Caco-2 (cell line): ENCODE measurements around the gene OR51B6. TPM values are rescaled to one million over a fixed set of nuclear protein-coding genes. Genes with fewer than 3 reads are reported as not detected.

Experiments used
- BruUV-seq: library from RNA; stranded (reverse); fragments of 400-500 nt; replicated peaks from 2 replicates; lab custom pipeline; 2021; lab: Mats Ljungman, UMichigan
- CTCF ChIA-PET: fragments of 300-600 bp; sonication (Branson Sonifier 250); formaldehyde crosslinking; loops from one replicate; lab custom pipeline; 2022; ENCODE audit warnings: antibody characterized with exemption; lab: Charles Lee
- POLR2A ChIA-PET: fragments of 300-600 bp; sonication (Branson Sonifier 250); formaldehyde crosslinking; loops from one replicate; lab custom pipeline; 2022; ENCODE audit warnings: antibody characterized with exemption; lab: Charles Lee
- DNase-seq, 2 experiments: peaks; one replicate each; pipeline versions ENCODE4 v3.0.0 to v3.0.0-alpha.2; 2020 to 2022
- H3K27me3 ChIP-seq: replicated peaks from 2 replicates; pipeline ENCODE4 v1.6.0; 2011; ENCODE audit warnings: low read length; ENCODE audit not compliant: control insufficient read depth, insufficient read depth
- H3K36me3 ChIP-seq: 2 replicates; pipeline ENCODE4 v1.5.1; 2011; ENCODE audit warnings: low read length; ENCODE audit not compliant: control insufficient read depth, insufficient read depth
- H3K4me1 ChIP-seq: fragments of 250-450 bp; sonication (Bioruptor Pico); 2 replicates; pipeline ENCODE4 v1.5.1; 2020; ENCODE audit warnings: mild to moderate bottlenecking
- H3K4me3 ChIP-seq: 2 replicates; pipeline ENCODE4 v1.5.1; 2011; ENCODE audit warnings: low read depth, mild to moderate bottlenecking, control low read depth, low read length
- H3K9me3 ChIP-seq: fragments of 250-450 bp; sonication (Bioruptor Pico); 2 replicates; pipeline ENCODE4 v1.5.1; 2020; ENCODE audit warnings: mild to moderate bottlenecking, moderate library complexity
- H3K27ac Mint-ChIP-seq: one replicate; pipeline ENCODE4 v1.8.0; 2022; ENCODE audit warnings: mixed read lengths; ENCODE audit not compliant: unreplicated experiment
- H3K27me3 Mint-ChIP-seq: one replicate; pipeline ENCODE4 v1.8.0; 2022; ENCODE audit warnings: mixed read lengths; ENCODE audit not compliant: insufficient read depth, unreplicated experiment
- H3K36me3 Mint-ChIP-seq: one replicate; pipeline ENCODE4 v1.8.0; 2022; ENCODE audit warnings: mild to moderate bottlenecking, mixed read lengths; ENCODE audit not compliant: insufficient read depth, unreplicated experiment
- H3K4me1 Mint-ChIP-seq: one replicate; pipeline ENCODE4 v1.8.0; 2022; ENCODE audit warnings: low read depth, mixed read lengths; ENCODE audit not compliant: unreplicated experiment
- H3K4me3 Mint-ChIP-seq: one replicate; pipeline ENCODE4 v1.8.0; 2022; ENCODE audit warnings: mild to moderate bottlenecking, moderate library complexity, mixed read lengths; ENCODE audit not compliant: unreplicated experiment
- H3K9me3 Mint-ChIP-seq: one replicate; pipeline ENCODE4 v1.8.0; 2022; ENCODE audit warnings: mixed read lengths; ENCODE audit not compliant: unreplicated experiment
- CTCF ChIP-seq, 2 experiments: fragments of 200-600 bp in 1 of 2; IDR thresholded peaks; 1 replicate in 1 of 2; 2 replicates in 1 of 2; pipeline versions ENCODE4 v1.5.1 to v1.8.0; 2011 to 2022; ENCODE audit warnings: antibody characterized with exemption in 1 of 2, control low read depth in 1 of 2, inconsistent platforms in 1 of 2, low read depth in 1 of 2, low read length in 1 of 2, mild to moderate bottlenecking in 1 of 2, moderate library complexity in 1 of 2; ENCODE audit not compliant: insufficient read depth in 1 of 2, severe bottlenecking in 1 of 2, unreplicated experiment in 1 of 2
- intact Hi-C: fragments of 100-400 bp; cut with micrococcal nuclease; formaldehyde crosslinking; loops from one replicate; pipeline ENCODE4 v1.10.0; 2022; ENCODE audit not compliant: unreplicated experiment
- total RNA-seq: library from RNA; stranded (reverse); gene quantifications from 2 replicates; pipeline ENCODE4 v1.2.3, GENCODE V29; 2022

Gene OR51B6
- total RNA-seq, 1 experiment from 2014 or later: not detected

GRCh38 chr11:5317292-5317691 is 34.0 kb upstream of the OR51B6 start:
- Mint-ChIP-seq H3K36me3 (no peaks in the 10 kb centered on the region), H3K27me3 (peaks cover 13% of the 10 kb centered on the region), H3K4me1 (no peaks in the 10 kb centered on the region), H3K9me3 (no peaks in the 10 kb centered on the region), H3K27ac (no peak overlapping the region), H3K4me3 (no peak overlapping the region)
- intact Hi-C loops: no loop called here
- Histone ChIP-seq H3K4me1 (no peaks in the 10 kb centered on the region), H3K4me3 (no peak overlapping the region), H3K9me3 (0 out of 2 replicates have a peak, but pooled peaks cover 3% of the 10 kb centered on the region), H3K36me3 (no peaks in the 10 kb centered on the region), H3K27me3 (no peaks in the 10 kb centered on the region)
- no peak for DNase-seq
- POLR2A ChIA-PET: no interaction called here
- no peak for TF ChIP-seq CTCF (IDR thresholded peaks at IDR 0.05; ENCODE audit: insufficient read depth in 1 of 2, low read depth in 1 of 2, low read length in 1 of 2, severe bottlenecking in 1 of 2, unreplicated experiment in 1 of 2)
- no TSS peak for BruUV-seq
- CTCF ChIA-PET: no interaction called here

GRCh38 chr11:5324197-5324596 is 27.1 kb upstream of the OR51B6 start, which contains the start of gene OR51B2:
OR51B2 (minus strand) TSS chr11:5324297; CDS start chr11:5324297, 0 bp downstream.
- Histone ChIP-seq H3K4me1 (no peaks in the 10 kb centered on the region), H3K27me3 (no peaks in the 10 kb centered on the region), H3K36me3 (no peaks in the 10 kb centered on the region), H3K4me3 (no peak within 1 kb of the TSS), H3K9me3 (no peaks in the 10 kb centered on the region)
- no peak for TF ChIP-seq CTCF (IDR thresholded peaks at IDR 0.05; ENCODE audit: insufficient read depth in 1 of 2, low read depth in 1 of 2, low read length in 1 of 2, severe bottlenecking in 1 of 2, unreplicated experiment in 1 of 2)
- H3K27me3 Mint-ChIP-seq: peaks cover 15% of the 10 kb centered on the region
- intact Hi-C loops: no loop called here
- CTCF ChIA-PET: no interaction called here
- DNase-seq: no peak
- H3K4me3 Mint-ChIP-seq: no peak within 1 kb of the TSS
- no TSS peak for BruUV-seq
- no peaks in the 10 kb centered on the region for H3K4me1 Mint-ChIP-seq
- no peak within 1 kb of the TSS for H3K27ac Mint-ChIP-seq
- POLR2A ChIA-PET: no interaction called here
- H3K36me3 Mint-ChIP-seq: no peaks in the 10 kb centered on the region
- no peaks in the 10 kb centered on the region for H3K9me3 Mint-ChIP-seq

GRCh38 chr11:5335170-5335569 is 16.1 kb upstream of the OR51B6 start:
- ChIA-PET POLR2A (no interaction called here), CTCF (no interaction called here)
- H3K27me3 Mint-ChIP-seq: peaks cover 10% of the 10 kb centered on the region
- Histone ChIP-seq H3K9me3 (no peaks in the 10 kb centered on the region), H3K4me1 (no peaks in the 10 kb centered on the region), H3K4me3 (no peak overlapping the region), H3K27me3 (no peaks in the 10 kb centered on the region), H3K36me3 (no peaks in the 10 kb centered on the region)
- no peak overlapping the region for H3K27ac Mint-ChIP-seq
- BruUV-seq: no TSS peak
- no peak for TF ChIP-seq CTCF (IDR thresholded peaks at IDR 0.05; ENCODE audit: insufficient read depth in 1 of 2, low read depth in 1 of 2, low read length in 1 of 2, severe bottlenecking in 1 of 2, unreplicated experiment in 1 of 2)
- H3K4me1 Mint-ChIP-seq: no peaks in the 10 kb centered on the region
- H3K4me3 Mint-ChIP-seq: no peak overlapping the region
- H3K36me3 Mint-ChIP-seq: no peaks in the 10 kb centered on the region
- intact Hi-C loops: no loop called here
- DNase-seq: no peak
- H3K9me3 Mint-ChIP-seq: no peaks in the 10 kb centered on the region
